Left lobe of liver (tissue), 2 donors: Measurements from ENCODE around the gene LINC00237. TPM values are rescaled to one million over a fixed set of nuclear protein-coding genes. Genes with fewer than 3 reads are reported as not detected.

Experiments used
- ATAC-seq: fragments of 200-7000 bp; cut with Tn5 transposase; one replicate; pipeline ENCODE4 v1.9.1; 2020; ENCODE audit warnings: mild to moderate bottlenecking, moderate library complexity
- DNase-seq: peaks from one replicate; pipeline ENCODE4 v3.0.0-alpha.2; 2020; ENCODE audit warnings: low spot score
- total RNA-seq: library from RNA; stranded (reverse); gene quantifications from one replicate; pipeline ENCODE4 v1.2.1, GENCODE V29; 2021
- donor health status: DM: no; HTN: no; CAD: no; lungs with moderate emphysema.
- donor health status: DM: no; HTN: yes; CAD: no.

Gene LINC00237
- total RNA-seq, 1 donor from 2014 or later, result not detected

DNA sequence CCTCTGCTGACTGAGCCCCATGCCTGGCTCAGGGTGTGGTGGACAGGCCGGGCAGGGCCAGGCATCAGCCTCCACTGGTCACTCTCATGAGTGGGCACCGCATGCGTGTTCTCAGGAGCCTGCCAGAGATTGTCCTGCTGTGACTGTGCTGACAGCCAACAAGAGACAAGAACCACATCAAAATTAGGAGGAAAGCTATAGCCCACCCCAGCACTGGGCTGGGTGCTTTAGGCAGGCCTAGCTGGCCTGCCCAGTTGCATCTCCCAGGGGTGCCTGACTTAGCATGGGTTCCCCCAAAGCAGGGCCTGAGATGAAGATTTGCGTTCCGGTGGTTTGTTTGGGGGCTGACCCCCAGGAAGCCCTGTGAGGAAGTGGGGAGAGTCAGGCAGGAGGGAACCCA is 53.9 kb downstream of the LINC00237 start:
- DNase-seq (no peak), ATAC-seq (no peak)

DNA sequence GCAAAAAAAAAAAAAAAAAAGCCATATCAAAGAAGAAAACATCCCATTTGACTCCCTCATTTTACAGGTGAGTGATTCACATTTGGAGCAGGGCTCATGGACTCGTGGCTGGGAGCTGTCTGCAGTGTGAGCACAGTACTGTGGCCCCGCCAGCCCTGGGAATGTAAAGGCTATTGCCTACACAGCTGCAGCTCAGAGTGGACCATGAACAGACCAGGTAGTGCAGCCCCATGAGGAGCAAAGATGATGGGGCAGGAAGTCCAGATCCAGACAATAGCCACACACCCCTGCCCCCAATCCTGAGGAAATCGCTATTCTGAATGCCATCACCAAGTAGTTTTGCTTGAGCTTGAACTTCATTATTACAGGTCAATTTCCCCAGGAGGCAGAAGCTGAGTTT is 55.4 kb downstream of the LINC00237 start:
- no peak for ATAC-seq
- no peak for DNase-seq

GRCh38 chr20:21049305-21049828 is 56.8 kb downstream of the LINC00237 start:
- DNase-seq, result no peak
- no peak for ATAC-seq

- DNase-seq (peak; percentile 58), ATAC-seq (peak; percentile 95)
Observed at GRCh38 chr20:21048841-21049273, 57.3 kb downstream of the LINC00237 start.

GRCh38 chr20:21047981-21048380 is 58.2 kb downstream of the LINC00237 start:
- ATAC-seq (no peak), DNase-seq (no peak)

GRCh38 chr20:21046413-21047070 is 59.6 kb downstream of the LINC00237 start:
- DNase-seq (no peak), ATAC-seq (no peak)

Other genes starting within 250 kb of the LINC00237 start
- 6.8 TPM for gene KIZ, start 19.7 kb upstream of the LINC00237 start, total RNA-seq
- gene XRN2, start 197.0 kb upstream of the LINC00237 start, total RNA-seq, result 18.4 TPM